ENCODE data around the gene ENTREP1. TPM values are rescaled to one million over a fixed set of nuclear protein-coding genes. Genes with fewer than 3 reads are reported as not detected.

Gene ENTREP1
- polyA plus RNA-seq, 2 donors = 5.7 to 6.4 TPM

DNA sequence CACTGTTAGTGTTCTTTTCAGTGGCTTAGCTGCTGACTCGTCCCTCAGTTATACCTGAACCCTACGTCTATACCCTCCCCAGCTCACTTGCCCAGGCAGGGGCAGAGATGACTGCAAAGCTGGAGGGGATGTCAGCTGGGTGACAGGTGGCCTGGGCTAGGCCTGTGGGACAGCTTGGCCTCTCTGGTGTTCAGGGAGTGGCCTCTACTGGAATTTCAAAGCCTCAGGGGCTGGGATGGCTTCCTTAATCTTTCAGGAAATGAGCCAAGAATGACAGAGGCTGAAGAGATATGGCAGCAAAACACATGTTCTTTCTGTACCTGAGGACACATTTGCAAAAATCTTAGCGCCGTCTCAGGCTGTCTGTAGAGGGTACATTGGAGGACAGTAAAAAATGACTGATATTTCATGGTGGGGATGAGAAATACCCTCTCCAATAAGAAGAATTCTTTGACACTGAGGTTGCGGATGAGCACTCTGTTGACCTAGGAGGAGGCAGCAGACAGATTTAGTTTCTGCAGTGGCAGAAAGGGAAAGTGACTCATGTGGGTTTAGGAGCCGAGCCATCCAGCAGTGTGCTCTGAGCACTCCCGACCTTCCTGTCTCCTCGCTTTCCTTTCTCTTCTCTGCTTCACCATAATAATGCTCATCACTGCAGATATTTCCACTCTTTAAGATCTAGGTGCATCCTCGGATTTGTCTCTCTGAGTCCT, 54.4 kb downstream of the ENTREP1 start:
- Histone ChIP-seq H3K27ac (ENCODE audit: low read depth in 2 of 2, low read length in 1 of 2) (peak overlapping the region in 1 of 2 donors; percentile 30), H3K36me3 (ENCODE audit: control insufficient read depth in 2 of 2, insufficient read depth in 2 of 2, low read length in 1 of 2) (no peaks in the 10 kb centered on the region), H3K27me3 (ENCODE audit: control insufficient read depth in 1 of 2, insufficient read depth in 2 of 2, low read length in 2 of 2) (no peaks in the 10 kb centered on the region), H3K4me3 (ENCODE audit: low read depth in 1 of 2, low read length in 2 of 2) (no peak overlapping the region), H3K9me3 (ENCODE audit: control insufficient read depth in 2 of 2, insufficient read depth in 1 of 2, low read depth in 1 of 2, low read length in 1 of 2) (no peaks in the 10 kb centered on the region), H3K4me1 (ENCODE audit: control insufficient read depth in 2 of 2, insufficient read depth in 2 of 2, low read length in 1 of 2) (peaks cover 3 to 9% of the 10 kb centered on the region in 2 donors)
- WGBS, 2 donors = 40 to 62% methylated on average over 9 of the region's 9 CpGs

DNA sequence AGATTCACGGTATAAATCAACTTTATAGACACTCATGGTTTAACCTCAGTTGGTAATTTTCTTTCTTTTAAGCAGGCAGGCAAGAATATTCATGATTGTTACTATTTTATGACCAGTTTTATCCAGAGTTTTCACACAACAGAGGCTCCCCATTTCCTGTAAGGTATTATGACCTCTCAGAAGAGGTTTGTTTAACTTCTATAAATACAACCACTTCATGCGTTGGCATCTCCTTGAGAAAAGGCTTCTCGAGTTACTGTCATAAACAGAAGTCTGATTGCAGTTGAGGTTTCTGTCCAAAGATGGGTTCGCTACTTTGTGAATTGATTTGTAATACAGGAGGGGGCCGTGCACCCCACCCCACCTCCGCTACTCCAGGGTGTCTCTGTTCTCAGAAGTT, 55.3 kb downstream of the ENTREP1 start:
- H3K9me3 ChIP-seq (ENCODE audit: control insufficient read depth in 2 of 2, insufficient read depth in 1 of 2, low read depth in 1 of 2, low read length in 1 of 2) = no peaks in the 10 kb centered on the region
- no peaks in the 10 kb centered on the region for H3K36me3 ChIP-seq (ENCODE audit: control insufficient read depth in 2 of 2, insufficient read depth in 2 of 2, low read length in 1 of 2)
- 76 to 78% methylated on average over 6 of the region's 6 CpGs for WGBS, 2 donors
- no peaks in the 10 kb centered on the region for H3K27me3 ChIP-seq (ENCODE audit: control insufficient read depth in 1 of 2, insufficient read depth in 2 of 2, low read length in 2 of 2)
- no peak overlapping the region for H3K27ac ChIP-seq (ENCODE audit: low read depth in 2 of 2, low read length in 1 of 2)
- peaks cover 3 to 9% of the 10 kb centered on the region in 2 donors for H3K4me1 ChIP-seq (ENCODE audit: control insufficient read depth in 2 of 2, insufficient read depth in 2 of 2, low read length in 1 of 2)
- H3K4me3 ChIP-seq (ENCODE audit: low read depth in 1 of 2, low read length in 2 of 2) = no peak overlapping the region

DNA sequence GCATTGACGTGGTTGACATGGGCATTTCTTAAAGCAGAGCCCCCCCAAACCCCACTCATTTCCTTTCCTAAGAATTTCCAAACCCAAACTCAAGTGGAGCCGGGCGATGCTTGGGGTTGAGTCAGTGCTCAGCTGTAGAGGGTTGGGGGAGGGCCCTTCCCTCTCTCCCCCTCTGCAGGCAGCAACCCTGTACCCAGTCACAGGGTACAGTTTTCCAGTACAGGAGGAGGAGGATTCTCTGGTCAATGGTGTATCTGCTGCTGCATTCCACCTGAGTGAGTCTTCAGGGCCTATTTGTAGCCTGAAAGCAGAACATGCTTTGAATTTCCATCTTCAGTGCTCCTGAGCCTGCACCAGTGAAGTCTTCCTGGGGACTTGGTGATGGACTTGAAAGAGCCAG, 55.8 kb downstream of the ENTREP1 start:
- 92 to 95% methylated on average over 3 of the region's 3 CpGs for WGBS, 2 donors
- H3K27me3 ChIP-seq (ENCODE audit: control insufficient read depth in 1 of 2, insufficient read depth in 2 of 2, low read length in 2 of 2) = no peaks in the 10 kb centered on the region
- no peaks in the 10 kb centered on the region for H3K36me3 ChIP-seq (ENCODE audit: control insufficient read depth in 2 of 2, insufficient read depth in 2 of 2, low read length in 1 of 2)
- H3K4me1 ChIP-seq (ENCODE audit: control insufficient read depth in 2 of 2, insufficient read depth in 2 of 2, low read length in 1 of 2) = peaks cover 3 to 9% of the 10 kb centered on the region in 2 donors
- no peak overlapping the region for H3K27ac ChIP-seq (ENCODE audit: low read depth in 2 of 2, low read length in 1 of 2)
- H3K9me3 ChIP-seq (ENCODE audit: control insufficient read depth in 2 of 2, insufficient read depth in 1 of 2, low read depth in 1 of 2, low read length in 1 of 2) = no peaks in the 10 kb centered on the region
- no peak overlapping the region for H3K4me3 ChIP-seq (ENCODE audit: low read depth in 1 of 2, low read length in 2 of 2)

DNA sequence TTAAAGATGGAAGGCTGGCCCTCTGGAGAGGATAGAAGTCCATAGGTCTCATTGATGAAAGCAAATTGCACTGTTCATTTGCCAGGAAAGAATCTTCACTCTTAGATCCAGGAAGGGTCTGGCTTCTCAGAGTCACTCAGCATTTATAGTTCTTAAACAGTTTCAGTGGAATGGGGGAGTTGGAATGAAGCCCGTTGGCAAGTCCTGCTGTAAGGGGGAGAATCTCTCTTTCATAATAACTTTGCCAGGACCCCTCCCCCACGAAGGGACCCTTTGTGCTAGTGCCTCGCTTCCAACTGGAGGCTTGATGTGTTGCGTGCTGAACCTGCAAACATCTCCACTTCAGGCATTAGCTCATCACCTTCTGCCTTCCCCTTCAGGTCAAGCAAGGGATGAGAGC, 57.1 kb downstream of the ENTREP1 start:
- Histone ChIP-seq H3K27ac (ENCODE audit: low read depth in 2 of 2, low read length in 1 of 2) (no peak overlapping the region), H3K36me3 (ENCODE audit: control insufficient read depth in 2 of 2, insufficient read depth in 2 of 2, low read length in 1 of 2) (peaks cover 3 to 4% of the 10 kb centered on the region in 2 donors), H3K27me3 (ENCODE audit: control insufficient read depth in 1 of 2, insufficient read depth in 2 of 2, low read length in 2 of 2) (no peaks in the 10 kb centered on the region), H3K9me3 (ENCODE audit: control insufficient read depth in 2 of 2, insufficient read depth in 1 of 2, low read depth in 1 of 2, low read length in 1 of 2) (no peaks in the 10 kb centered on the region), H3K4me1 (ENCODE audit: control insufficient read depth in 2 of 2, insufficient read depth in 2 of 2, low read length in 1 of 2) (peaks cover 5 to 7% of the 10 kb centered on the region in 2 donors), H3K4me3 (ENCODE audit: low read depth in 1 of 2, low read length in 2 of 2) (no peak overlapping the region)
- 63 to 74% methylated on average over 4 of the region's 4 CpGs for WGBS, 2 donors

DNA sequence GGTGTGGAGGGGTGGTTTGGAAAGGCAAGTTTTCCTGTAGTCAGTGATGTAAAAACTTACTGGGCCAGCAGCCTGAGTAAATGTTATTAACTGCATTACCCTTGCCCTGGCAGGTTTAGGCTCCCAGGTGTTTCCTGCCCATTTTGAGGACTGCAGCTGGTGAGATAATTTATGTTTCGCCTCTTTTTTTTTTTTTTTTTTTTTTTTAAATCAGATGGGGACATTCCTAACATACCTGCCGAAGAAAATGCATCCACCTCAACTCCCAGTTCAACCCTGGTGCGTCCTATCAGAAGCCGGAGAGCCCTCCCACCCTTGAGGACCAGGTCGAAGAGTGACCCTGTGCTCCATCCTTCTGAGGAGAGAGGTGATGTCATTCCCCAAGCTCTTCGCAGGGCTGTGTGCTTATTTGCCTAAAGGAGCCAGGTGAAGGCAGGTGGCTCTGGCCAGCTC, 60.6 kb downstream of the ENTREP1 start:
- 35 to 47% methylated on average over 6 of the region's 6 CpGs for whole genome bisulfite sequencing, 2 donors
- Histone ChIP-seq H3K4me1 (ENCODE audit: control insufficient read depth in 2 of 2, insufficient read depth in 2 of 2, low read length in 1 of 2) (peaks cover 0 to 2% of the 10 kb centered on the region in 2 donors), H3K27ac (ENCODE audit: low read depth in 2 of 2, low read length in 1 of 2) (no peak overlapping the region), H3K27me3 (ENCODE audit: control insufficient read depth in 1 of 2, insufficient read depth in 2 of 2, low read length in 2 of 2) (no peaks in the 10 kb centered on the region), H3K36me3 (ENCODE audit: control insufficient read depth in 2 of 2, insufficient read depth in 2 of 2, low read length in 1 of 2) (peaks cover 3 to 7% of the 10 kb centered on the region in 2 donors), H3K9me3 (ENCODE audit: control insufficient read depth in 2 of 2, insufficient read depth in 1 of 2, low read depth in 1 of 2, low read length in 1 of 2) (no peaks in the 10 kb centered on the region), H3K4me3 (ENCODE audit: low read depth in 1 of 2, low read length in 2 of 2) (no peak overlapping the region)

DNA sequence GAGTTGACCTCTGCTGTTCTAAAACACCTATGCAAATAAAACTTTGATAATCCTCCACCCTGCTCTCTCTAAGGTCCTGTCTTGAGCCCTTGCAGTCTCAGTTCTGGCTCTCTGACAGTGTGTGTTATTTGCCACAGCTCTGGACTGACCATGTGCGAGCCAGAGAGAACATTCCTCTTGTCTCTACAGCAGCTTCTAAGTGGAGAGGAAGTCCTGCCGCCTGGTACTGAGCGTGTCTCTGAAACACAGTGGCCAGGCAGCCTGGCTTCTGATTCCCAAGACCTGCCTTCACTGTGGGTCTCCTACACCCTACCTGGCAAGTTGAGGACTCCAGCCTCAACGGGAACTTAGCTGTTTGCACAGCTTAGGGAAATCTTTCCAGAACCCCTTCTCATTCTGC, 61.6 kb downstream of the ENTREP1 start:
- Histone ChIP-seq H3K36me3 (ENCODE audit: control insufficient read depth in 2 of 2, insufficient read depth in 2 of 2, low read length in 1 of 2) (peaks cover 3 to 7% of the 10 kb centered on the region in 2 donors), H3K27me3 (ENCODE audit: control insufficient read depth in 1 of 2, insufficient read depth in 2 of 2, low read length in 2 of 2) (no peaks in the 10 kb centered on the region), H3K27ac (ENCODE audit: low read depth in 2 of 2, low read length in 1 of 2) (no peak overlapping the region), H3K4me1 (ENCODE audit: control insufficient read depth in 2 of 2, insufficient read depth in 2 of 2, low read length in 1 of 2) (peaks cover 0 to 5% of the 10 kb centered on the region in 2 donors), H3K4me3 (ENCODE audit: low read depth in 1 of 2, low read length in 2 of 2) (no peak overlapping the region), H3K9me3 (ENCODE audit: control insufficient read depth in 2 of 2, insufficient read depth in 1 of 2, low read depth in 1 of 2, low read length in 1 of 2) (no peaks in the 10 kb centered on the region)
- 80 to 86% methylated on average over 4 of the region's 4 CpGs for WGBS, 2 donors

DNA sequence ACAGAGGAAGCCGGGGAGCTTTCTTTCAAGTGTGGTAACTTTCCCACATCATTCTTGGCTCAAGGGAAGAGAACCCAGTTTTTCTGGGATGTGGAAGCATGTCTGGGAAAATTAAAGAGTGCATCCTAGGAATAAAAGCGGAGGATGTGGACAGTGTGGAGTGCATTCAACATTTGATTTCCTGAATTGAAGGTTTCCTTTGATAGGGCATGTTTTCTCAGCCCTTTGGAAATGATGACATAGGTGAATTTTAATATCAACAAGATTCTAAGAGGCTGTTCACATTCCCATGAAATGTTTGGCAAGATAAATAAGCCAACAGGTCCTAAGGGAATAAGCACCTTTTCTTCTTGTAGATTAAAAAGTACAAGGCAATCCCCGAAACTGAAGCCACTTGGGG, 63.6 kb downstream of the ENTREP1 start:
- H3K27ac ChIP-seq (ENCODE audit: low read depth in 2 of 2, low read length in 1 of 2) = no peak overlapping the region
- peaks cover 3 to 7% of the 10 kb centered on the region in 2 donors for H3K36me3 ChIP-seq (ENCODE audit: control insufficient read depth in 2 of 2, insufficient read depth in 2 of 2, low read length in 1 of 2)
- no peaks in the 10 kb centered on the region for H3K27me3 ChIP-seq (ENCODE audit: control insufficient read depth in 1 of 2, insufficient read depth in 2 of 2, low read length in 2 of 2)
- peaks cover 0 to 7% of the 10 kb centered on the region in 2 donors for H3K4me1 ChIP-seq (ENCODE audit: control insufficient read depth in 2 of 2, insufficient read depth in 2 of 2, low read length in 1 of 2)
- H3K4me3 ChIP-seq (ENCODE audit: low read depth in 1 of 2, low read length in 2 of 2) = no peak overlapping the region
- H3K9me3 ChIP-seq (ENCODE audit: control insufficient read depth in 2 of 2, insufficient read depth in 1 of 2, low read depth in 1 of 2, low read length in 1 of 2) = no peaks in the 10 kb centered on the region
- 62 to 65% methylated on average over 3 of the region's 3 CpGs for WGBS, 2 donors

DNA sequence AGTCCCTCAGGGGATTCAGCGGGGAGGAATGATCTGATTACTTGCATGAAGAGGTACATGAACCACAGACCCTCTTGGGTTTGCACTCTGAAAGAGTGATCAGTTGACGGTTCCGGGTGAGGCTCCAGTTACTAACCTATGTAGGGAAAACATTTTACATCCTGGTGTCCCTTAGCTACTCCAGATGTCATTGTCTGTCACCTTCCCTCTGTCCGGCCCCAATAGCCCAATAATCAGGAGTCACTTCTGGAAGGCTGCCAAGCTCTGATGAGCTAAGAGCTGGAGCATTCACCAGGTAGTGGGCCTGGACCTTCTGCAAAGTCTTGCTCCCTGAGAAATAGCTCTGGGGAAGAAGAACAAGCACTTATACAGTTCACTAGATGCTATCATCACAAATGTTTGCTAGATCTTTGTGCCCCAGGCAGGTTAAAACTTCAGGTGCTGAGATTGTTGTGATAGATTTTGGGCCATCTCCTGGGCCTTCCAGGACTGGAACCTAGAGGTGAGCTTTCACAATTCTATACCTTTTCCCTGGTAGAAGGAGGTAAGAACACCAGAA, 64.5 kb downstream of the ENTREP1 start:
- no peaks in the 10 kb centered on the region for H3K27me3 ChIP-seq (ENCODE audit: control insufficient read depth in 1 of 2, insufficient read depth in 2 of 2, low read length in 2 of 2)
- H3K27ac ChIP-seq (ENCODE audit: low read depth in 2 of 2, low read length in 1 of 2) = no peak overlapping the region
- no peaks in the 10 kb centered on the region for H3K9me3 ChIP-seq (ENCODE audit: control insufficient read depth in 2 of 2, insufficient read depth in 1 of 2, low read depth in 1 of 2, low read length in 1 of 2)
- H3K4me3 ChIP-seq (ENCODE audit: low read depth in 1 of 2, low read length in 2 of 2) = no peak overlapping the region
- WGBS, 2 donors = 88 to 96% methylated on average over 4 of the region's 4 CpGs
- peaks cover 3 to 7% of the 10 kb centered on the region in 2 donors for H3K36me3 ChIP-seq (ENCODE audit: control insufficient read depth in 2 of 2, insufficient read depth in 2 of 2, low read length in 1 of 2)
- peaks cover 0 to 7% of the 10 kb centered on the region in 2 donors for H3K4me1 ChIP-seq (ENCODE audit: control insufficient read depth in 2 of 2, insufficient read depth in 2 of 2, low read length in 1 of 2)

DNA sequence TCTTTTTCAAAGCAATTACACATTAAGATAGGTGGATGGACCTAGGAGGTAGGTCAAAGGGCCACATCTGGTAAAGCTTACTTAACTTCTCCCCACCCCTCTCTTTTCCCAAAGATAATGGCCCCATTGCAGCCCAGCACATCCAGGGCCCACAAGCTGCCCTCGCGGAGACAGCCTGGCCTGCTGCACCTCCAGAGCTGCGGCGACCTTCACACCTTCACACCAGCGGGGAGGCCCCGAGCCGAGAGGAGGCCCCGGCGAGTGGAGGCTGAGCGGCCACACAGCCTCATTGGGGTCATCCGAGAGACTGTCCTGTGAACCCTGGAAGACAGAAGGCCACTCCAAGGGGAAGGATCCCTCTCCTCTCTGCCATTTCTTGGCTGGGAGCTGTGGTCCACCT, 66.5 kb downstream of the ENTREP1 start:
- no peaks in the 10 kb centered on the region for H3K9me3 ChIP-seq (ENCODE audit: control insufficient read depth in 2 of 2, insufficient read depth in 1 of 2, low read depth in 1 of 2, low read length in 1 of 2)
- H3K4me3 ChIP-seq (ENCODE audit: low read depth in 1 of 2, low read length in 2 of 2) = no peak overlapping the region
- 96% methylated on average over 11 of the region's 11 CpGs for WGBS, 2 donors
- H3K27me3 ChIP-seq (ENCODE audit: control insufficient read depth in 1 of 2, insufficient read depth in 2 of 2, low read length in 2 of 2) = no peaks in the 10 kb centered on the region
- H3K4me1 ChIP-seq (ENCODE audit: control insufficient read depth in 2 of 2, insufficient read depth in 2 of 2, low read length in 1 of 2) = peaks cover 0 to 7% of the 10 kb centered on the region in 2 donors
- H3K36me3 ChIP-seq (ENCODE audit: control insufficient read depth in 2 of 2, insufficient read depth in 2 of 2, low read length in 1 of 2) = peaks cover 3 to 7% of the 10 kb centered on the region in 2 donors
- H3K27ac ChIP-seq (ENCODE audit: low read depth in 2 of 2, low read length in 1 of 2) = peak overlapping the region in 1 of 2 donors; percentile 40

DNA sequence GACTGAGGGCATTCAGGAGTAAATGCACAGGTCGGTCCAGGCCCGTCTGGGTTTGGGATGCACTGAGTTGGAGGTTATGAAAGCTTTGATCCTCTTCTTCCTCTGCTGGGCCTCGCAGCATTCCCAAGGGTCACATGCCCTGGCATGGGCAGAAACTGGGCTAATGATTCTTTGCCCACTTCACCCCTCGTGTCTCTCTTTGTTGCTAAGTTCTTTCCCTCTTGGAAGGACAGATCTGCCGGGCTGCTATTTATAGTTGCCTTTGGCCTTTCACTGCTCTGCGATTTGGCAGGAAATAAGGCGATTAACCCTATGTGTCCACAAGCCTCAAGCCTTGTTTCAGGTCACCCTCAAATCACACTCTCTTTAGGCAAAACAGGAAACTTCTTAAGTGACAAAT, 66.9 kb downstream of the ENTREP1 start:
- H3K27me3 ChIP-seq (ENCODE audit: control insufficient read depth in 1 of 2, insufficient read depth in 2 of 2, low read length in 2 of 2) = no peaks in the 10 kb centered on the region
- H3K4me1 ChIP-seq (ENCODE audit: control insufficient read depth in 2 of 2, insufficient read depth in 2 of 2, low read length in 1 of 2) = peaks cover 0 to 5% of the 10 kb centered on the region in 2 donors
- H3K9me3 ChIP-seq (ENCODE audit: control insufficient read depth in 2 of 2, insufficient read depth in 1 of 2, low read depth in 1 of 2, low read length in 1 of 2) = no peaks in the 10 kb centered on the region
- peak overlapping the region in 1 of 2 donors; percentile 40 for H3K27ac ChIP-seq (ENCODE audit: low read depth in 2 of 2, low read length in 1 of 2)
- no peak overlapping the region for H3K4me3 ChIP-seq (ENCODE audit: low read depth in 1 of 2, low read length in 2 of 2)
- 46 to 52% methylated on average over 7 of the region's 7 CpGs for WGBS, 2 donors
- H3K36me3 ChIP-seq (ENCODE audit: control insufficient read depth in 2 of 2, insufficient read depth in 2 of 2, low read length in 1 of 2) = peaks cover 2 to 5% of the 10 kb centered on the region in 2 donors
